GM12873 (cell line): ENCODE measurements around the gene KLRD1.

ENCODE experiments used
- CTCF ChIP-seq: IDR thresholded peaks from 2 replicates; pipeline ENCODE4 v1.5.1; 2012; ENCODE audit warnings: low read depth, mild to moderate bottlenecking, moderate library complexity, low read length, control low read depth; ENCODE audit not compliant: insufficient read depth; ENCODE audit errors: missing control alignments

KLRD1 gene

DNA sequence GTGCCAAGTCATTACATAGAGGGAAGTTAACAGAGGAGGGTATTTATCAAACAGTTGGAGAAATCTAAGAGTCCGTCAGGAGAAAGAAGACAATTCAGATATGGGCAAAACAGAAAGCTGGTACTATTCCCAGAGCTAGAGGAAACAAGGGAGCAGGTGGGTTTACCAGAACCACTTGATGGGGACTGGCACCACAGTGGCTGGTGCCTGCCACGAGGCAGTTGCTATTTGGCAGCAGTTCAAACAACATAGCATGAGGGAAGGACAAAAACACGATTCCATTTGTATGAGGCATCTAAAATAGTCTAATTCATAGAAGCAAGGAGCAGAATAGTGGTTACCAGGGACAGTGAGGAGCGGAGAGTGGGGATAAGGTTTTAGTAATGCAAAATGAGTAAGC lies 24.6 kb upstream of the KLRD1 start:
- TF ChIP-seq CTCF, result no peak

DNA sequence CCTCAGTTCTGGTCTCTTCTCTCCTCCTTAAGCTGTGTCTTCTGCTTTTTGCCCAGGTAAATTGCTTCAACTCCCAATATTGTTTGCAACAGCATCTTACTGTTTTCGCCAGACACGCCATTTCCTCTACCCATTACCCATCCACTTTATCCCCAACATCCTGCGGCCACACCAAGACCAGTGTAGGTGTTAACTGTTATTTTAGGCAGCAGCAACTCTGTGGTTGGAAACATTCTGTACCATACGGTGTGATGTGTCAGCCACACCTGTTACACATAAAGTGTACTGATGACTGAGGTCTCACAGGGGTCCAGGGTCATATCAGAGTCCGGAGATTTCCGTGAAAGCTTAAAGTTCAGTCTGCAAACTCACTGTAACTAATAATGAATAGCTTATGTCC lies 21.8 kb upstream of the KLRD1 start:
- no peak for TF ChIP-seq CTCF

DNA sequence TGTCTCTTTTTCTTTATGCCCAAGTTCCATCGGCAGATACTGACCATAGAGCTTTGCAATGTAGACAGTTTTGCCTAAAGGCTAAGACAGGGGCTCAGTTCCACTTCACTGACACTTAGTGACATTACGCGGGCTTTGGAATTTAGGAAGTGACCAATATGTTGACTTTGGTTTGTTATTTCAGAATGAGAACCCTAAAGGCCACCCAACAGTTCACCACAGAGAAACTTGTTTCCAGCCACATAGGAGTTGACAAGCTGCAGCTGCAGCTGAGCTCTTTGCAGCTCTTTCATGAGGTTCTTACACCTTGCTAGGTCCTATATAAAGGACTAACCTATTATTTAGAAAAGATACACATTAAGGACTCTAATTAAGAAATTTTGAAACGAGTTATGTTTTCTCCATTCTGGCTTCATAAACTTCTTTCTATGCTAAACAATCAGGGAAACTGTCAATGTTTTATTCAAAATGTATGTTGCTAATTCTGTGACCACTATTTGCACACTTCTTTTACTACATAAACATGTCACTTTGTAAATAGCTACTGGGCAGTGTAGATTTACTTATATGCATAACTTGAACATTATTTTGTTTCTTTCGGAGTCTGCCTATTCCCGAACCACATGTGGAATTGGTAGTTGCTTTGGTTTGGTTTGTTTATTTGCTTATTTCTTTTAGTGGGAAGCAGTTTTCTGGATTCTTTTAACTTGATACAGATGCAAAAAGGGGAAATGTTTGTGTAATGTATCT lies 18.5 kb upstream of the KLRD1 start:
- no peak for TF ChIP-seq CTCF

DNA sequence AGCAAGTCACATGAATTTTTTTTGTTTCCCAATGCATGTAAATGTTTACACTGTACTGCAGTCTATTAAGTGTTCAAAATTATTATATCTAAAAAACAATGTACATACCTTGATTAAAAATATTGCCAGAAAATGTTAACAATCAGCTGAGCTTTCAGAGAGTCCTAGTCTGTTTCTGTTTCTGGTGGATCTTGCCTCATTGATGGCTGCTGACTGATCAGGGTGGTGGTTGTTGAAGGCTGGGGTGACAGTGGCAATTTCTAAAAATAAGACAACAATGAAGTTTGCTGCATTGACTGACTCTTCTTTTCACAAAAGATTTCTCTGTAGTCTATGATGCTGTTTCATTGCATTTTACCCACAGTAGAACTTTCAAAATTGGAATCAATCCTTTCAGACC lies 16.6 kb upstream of the KLRD1 start:
- no peak for TF ChIP-seq CTCF

DNA sequence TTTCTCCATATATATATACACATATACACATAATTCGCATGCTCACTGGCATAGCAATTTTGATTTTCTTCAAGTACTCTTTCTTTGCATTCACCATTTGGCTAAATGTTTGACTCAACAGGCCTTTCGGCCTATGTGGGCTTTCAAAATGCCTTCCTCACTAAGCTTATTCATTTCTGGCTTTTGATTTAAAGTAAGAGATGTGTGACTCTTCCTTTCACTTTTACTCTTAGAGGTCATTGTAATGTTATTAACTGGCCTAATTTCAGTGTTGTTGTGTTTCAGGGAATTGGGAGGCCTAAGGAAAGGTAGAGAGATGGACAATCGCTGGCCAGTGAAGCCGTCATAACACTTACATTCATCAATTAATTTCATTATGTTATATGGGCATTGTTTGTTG lies 14.5 kb upstream of the KLRD1 start:
- TF ChIP-seq CTCF, result no peak

- no peak for TF ChIP-seq CTCF
Measured at GRCh38 chr12:10293570-10294227, 14.0 kb upstream of the KLRD1 start.

- no peak for TF ChIP-seq CTCF
Measured at GRCh38 chr12:10301103-10301502, 6.6 kb upstream of the KLRD1 start.
